Midbrain (tissue), 1 donor: Measurements from ENCODE around the gene ROBO2.

ENCODE experiments used
- DNase-seq: peaks from one replicate; lab custom pipeline; 2025; lab: John Stamatoyannopoulos, UW

The ROBO2 gene

GRCh38 chr3:77506384-77506783 lies 466.5 kb downstream of the ROBO2 start:
- no peak for DNase-seq

- DNase-seq, result no peak
Observed at GRCh38 chr3:77513542-77513941, 473.6 kb downstream of the ROBO2 start.

GRCh38 chr3:77514766-77515165 lies 474.9 kb downstream of the ROBO2 start:
- no peak for DNase-seq

- no peak for DNase-seq
Observed at GRCh38 chr3:77524463-77524862, 484.6 kb downstream of the ROBO2 start.

GRCh38 chr3:77524946-77525682 lies 485.2 kb downstream of the ROBO2 start:
- DNase-seq, result no peak

GRCh38 chr3:77526573-77527113 lies 486.7 kb downstream of the ROBO2 start:
- no peak for DNase-seq

GRCh38 chr3:77529522-77529921 lies 489.6 kb downstream of the ROBO2 start:
- DNase-seq, result no peak

GRCh38 chr3:77530870-77531269 lies 491.0 kb downstream of the ROBO2 start:
- no peak for DNase-seq

GRCh38 chr3:77535116-77535515 lies 495.2 kb downstream of the ROBO2 start:
- DNase-seq, result no peak

- no peak for DNase-seq
Observed at GRCh38 chr3:77536038-77536775, 496.3 kb downstream of the ROBO2 start.

GRCh38 chr3:77539014-77539413 lies 499.1 kb downstream of the ROBO2 start:
- DNase-seq, result no peak

GRCh38 chr3:77539677-77540076 lies 499.8 kb downstream of the ROBO2 start:
- DNase-seq, result no peak

- DNase-seq, result no peak
Observed at GRCh38 chr3:77541203-77541922, 501.5 kb downstream of the ROBO2 start.

- DNase-seq, result no peak
Observed at GRCh38 chr3:77546246-77546645, 506.3 kb downstream of the ROBO2 start.

GRCh38 chr3:77549034-77549433 lies 509.1 kb downstream of the ROBO2 start:
- DNase-seq, result no peak

GRCh38 chr3:77553240-77553639 lies 513.3 kb downstream of the ROBO2 start:
- no peak for DNase-seq

- DNase-seq, result no peak
Observed at GRCh38 chr3:77562089-77562488, 522.2 kb downstream of the ROBO2 start.

GRCh38 chr3:77563012-77563411 lies 523.1 kb downstream of the ROBO2 start:
- DNase-seq, result no peak

GRCh38 chr3:77566055-77566454 lies 526.2 kb downstream of the ROBO2 start:
- DNase-seq, result no peak

GRCh38 chr3:77571971-77572715 lies 532.2 kb downstream of the ROBO2 start:
- DNase-seq, result no peak

- no peak for DNase-seq
Observed at GRCh38 chr3:77577264-77577663, 537.4 kb downstream of the ROBO2 start.

- no peak for DNase-seq
Observed at GRCh38 chr3:77586216-77586615, 546.3 kb downstream of the ROBO2 start.
